GM12878 (cell line): ENCODE results near the gene GLP1R. TPM values are rescaled to one million over a fixed set of nuclear protein-coding genes. Genes with fewer than 3 reads are reported as not detected.

Experiments used
- ATAC-seq: fragments of 200-7000 bp; cut with Tn5 transposase; 3 replicates; pipeline ENCODE4 v1.9.1; 2020; ENCODE audit warnings: mild to moderate bottlenecking, moderate library complexity
- BruUV-seq: library from RNA; stranded (reverse); fragments of 400-500 nt; replicated peaks from 2 replicates; lab custom pipeline; 2021; lab: Mats Ljungman, UMichigan
- CTCF ChIA-PET: fragments of 300-600 bp; sonication (Branson Sonifier 250); formaldehyde crosslinking; extraction: SDS; loops from one replicate; lab custom pipeline; 2021; ENCODE audit warnings: inconsistent platforms; lab: Yijun Ruan, JAX
- POLR2A ChIA-PET: fragments of 350-600 bp; formaldehyde crosslinking; extraction: SDS; loops from one replicate; lab custom pipeline; 2021; ENCODE audit warnings: inconsistent platforms; lab: Charles Lee
- RAD21 ChIA-PET: fragments of 300-600 bp; sonication (Branson Sonifier 250); formaldehyde crosslinking; loops from one replicate; lab custom pipeline; 2023; ENCODE audit warnings: antibody characterized with exemption; ENCODE audit not compliant: unreplicated experiment; lab: Charles Lee
- SMC1A ChIA-PET: fragments of 300-600 bp; sonication (Branson Sonifier 250); formaldehyde crosslinking; loops from one replicate; lab custom pipeline; 2023; ENCODE audit not compliant: unreplicated experiment, uncharacterized antibody; lab: Charles Lee
- DNase-seq: peaks from one replicate; pipeline ENCODE4 v3.0.0-alpha.2; 2011; ENCODE audit warnings: low read depth, low spot score
- FAIRE-seq: peaks from 3 replicates; lab custom pipeline; 2011; peaks lifted over from hg19 to GRCh38; lab: Jason Lieb, UNC
- H2AFZ ChIP-seq: 2 replicates; pipeline ENCODE4 v1.6.0; 2011; ENCODE audit warnings: low read depth, low read length, control low read depth; ENCODE audit not compliant: control insufficient read depth
- H3K27ac ChIP-seq: 2 replicates; pipeline ENCODE4 v1.5.1; 2011; ENCODE audit warnings: control low read depth; ENCODE audit not compliant: control insufficient read depth, insufficient read depth
- H3K27me3 ChIP-seq, 2 experiments: replicated peaks in 1 of 2; 2 replicates each; pipeline versions ENCODE4 v1.6.0 to v1.6.1; 2011; ENCODE audit warnings: low read length in 1 of 2; ENCODE audit not compliant: control insufficient read depth in 2 of 2, insufficient read depth in 2 of 2
- H3K36me3 ChIP-seq, 2 experiments: 2 replicates each; pipeline ENCODE4 v1.5.1; 2011; ENCODE audit warnings: low read length in 1 of 2; ENCODE audit not compliant: control insufficient read depth in 2 of 2, insufficient read depth in 2 of 2
- H3K4me1 ChIP-seq: 2 replicates; pipeline ENCODE4 v1.6.1; 2011; ENCODE audit warnings: mild to moderate bottlenecking, low read length, moderate library complexity, mixed read lengths; ENCODE audit not compliant: control insufficient read depth, insufficient read depth
- H3K4me2 ChIP-seq: 2 replicates; pipeline ENCODE4 v1.6.0; 2011; ENCODE audit warnings: control low read depth; ENCODE audit not compliant: control insufficient read depth, insufficient read depth
- H3K4me3 ChIP-seq: fragments of 200-600 bp; sonication (generic); 2 replicates; pipeline ENCODE4 v1.5.1; 2016
- H3K79me2 ChIP-seq: 2 replicates; pipeline ENCODE4 v1.6.0; 2011; ENCODE audit warnings: low read length; ENCODE audit not compliant: control insufficient read depth, insufficient read depth
- H3K9ac ChIP-seq: 2 replicates; pipeline ENCODE4 v1.8.0; 2011; ENCODE audit warnings: low read length, control low read depth, mixed read lengths; ENCODE audit not compliant: control insufficient read depth, insufficient read depth
- H3K9me3 ChIP-seq: replicated peaks from 3 replicates; pipeline ENCODE4 v1.5.1; 2011; ENCODE audit warnings: mild to moderate bottlenecking, low read length; ENCODE audit not compliant: control insufficient read depth, insufficient read depth
- H4K20me1 ChIP-seq: 2 replicates; pipeline ENCODE4 v1.6.0; 2011; ENCODE audit not compliant: control insufficient read depth, insufficient read depth
- BCL11A ChIP-seq: IDR thresholded peaks from 2 replicates; pipeline ENCODE4 v1.6.1; 2011; ENCODE audit warnings: low read depth, low read length
- IKZF1 ChIP-seq: fragments of 450-650 bp; conservative IDR thresholded peaks from 2 replicates; pipeline ENCODE4 v1.6.1; 2017; ENCODE audit warnings: antibody characterized with exemption, mild to moderate bottlenecking
- MTA3 ChIP-seq: IDR thresholded peaks from 2 replicates; pipeline ENCODE4 v1.6.1; 2012; ENCODE audit warnings: low read length, inconsistent platforms, borderline replicate concordance
- PAX5 ChIP-seq: IDR thresholded peaks from 2 replicates; pipeline ENCODE4 v1.6.1; 2011; ENCODE audit warnings: low read depth, low read length, borderline replicate concordance
- ZNF274 ChIP-seq: IDR thresholded peaks from one replicate; pipeline ENCODE4 v1.8.0; 2011; ENCODE audit not compliant: insufficient read length, insufficient read depth
- WGBS: methylation state at CpG from one replicate; pipeline ENCODE4 v1.1.6; 2016; ENCODE audit warnings: low lambda C conversion rate; ENCODE audit not compliant: insufficient replicate concordance, insufficient coverage; ENCODE audit errors: missing lambda C conversion rate; 5-methylcytosine and 5-hydroxymethylcytosine counted together
- in situ Hi-C: fragments of 300-500 bp; cut with MboI; formaldehyde crosslinking; loops from 9 replicates; pipeline ENCODE4 v1.14.3; 2018; ENCODE audit warnings: mixed read lengths
- intact Hi-C: fragments of 100-400 bp; cut with micrococcal nuclease; formaldehyde crosslinking; loops from one replicate; pipeline ENCODE4 v1.14.2; 2022; ENCODE audit not compliant: unreplicated experiment
- polyA plus RNA-seq, 11 experiments: library from polyadenylated mRNA; depleted of rRNA in 4 of 11; unstranded in 6 of 11; stranded (reverse) in 5 of 11; fragments of >200 nt; fragmentation: Nextera tagmentation in 4 of 11; fragmentation: Illumina TruSeq in 1 of 11; extraction: Ambion mirVana in 4 of 11; extraction: Trizol in 1 of 11; gene quantifications; 1 replicate in 1 of 11; 2 replicates in 10 of 11; pipeline versions ENCODE4 v1.2.1 to v1.2.3, GENCODE V29; 2011 to 2016; ENCODE audit warnings: inconsistent platforms in 2 of 11, missing spikeins in 2 of 11, low read depth in 1 of 11
- total RNA-seq, 4 experiments: library from RNA; depleted of rRNA in 3 of 4; stranded (reverse); fragments of >200 nt in 3 of 4; fragmentation: Illumina TruSeq in 1 of 4; extraction: Trizol in 1 of 4; gene quantifications; 2 replicates each; pipeline versions ENCODE4 v1.2.1 to v1.2.3, GENCODE V29; 2013 to 2021

Gene GLP1R
- total and polyA plus RNA-seq, 10 of the 15 experiments (the other 5 are each of a cell fraction or from before 2014, with no cell fraction given), result 0.01 TPM; not detected in 9

- Histone ChIP-seq H3K9me3 (no peaks in the 10 kb centered on the region), H3K4me3 (no peak overlapping the region), H3K36me3 (no peaks in the 10 kb centered on the region), H3K27me3 (no peaks in the 10 kb centered on the region), H3K79me2 (no peaks in the 10 kb centered on the region), H4K20me1 (no peaks in the 10 kb centered on the region), H3K4me1 (peaks cover 17% of the 10 kb centered on the region; the same call in 1 of the 2 replicates), H3K27ac (no peak overlapping the region), H2AFZ (no peak overlapping the region), H3K9ac (no peak overlapping the region), H3K4me2 (no peak overlapping the region)
- DNase-seq (no peak), ATAC-seq (no peak), FAIRE-seq (no peak)
- RAD21 ChIA-PET, result no interaction called here
- POLR2A ChIA-PET, result no interaction called here
- CTCF ChIA-PET, result no interaction called here
- 46% methylated on average over 17 of the region's 17 CpGs for WGBS
- intact Hi-C loops (no loop called here), in situ Hi-C loops (no loop called here)
- no TSS peak for BruUV-seq
- TF ChIP-seq MTA3 (no peak), BCL11A (no peak), IKZF1 (no peak)
- SMC1A ChIA-PET, result no interaction called here
Observed at GRCh38 chr6:39073471-39074355, 25.1 kb downstream of the GLP1R start.

DNA sequence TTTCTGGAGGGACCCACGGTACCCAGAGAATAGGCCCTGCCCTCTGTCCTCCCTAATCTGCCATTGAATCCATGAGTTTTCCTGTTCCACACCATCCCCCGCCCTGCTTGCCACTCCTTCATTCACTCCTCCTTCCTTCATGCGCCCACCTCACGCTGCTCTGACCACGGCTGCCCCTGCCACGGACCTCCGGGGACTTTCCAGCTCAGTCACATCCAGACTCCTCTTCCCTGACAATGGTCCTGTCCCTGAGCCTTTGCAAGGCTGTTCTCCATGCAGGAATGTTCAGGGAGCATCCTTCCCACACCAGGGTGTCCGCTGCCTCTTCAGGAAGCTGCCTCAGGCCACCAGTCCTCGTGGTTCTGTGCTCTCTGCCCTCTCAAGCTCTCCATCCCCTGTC is 25.9 kb downstream of the GLP1R start:
- WGBS, result 39% methylated on average over 9 of the region's 9 CpGs
- CTCF ChIA-PET, result no interaction called here
- Histone ChIP-seq H3K36me3 (no peaks in the 10 kb centered on the region), H2AFZ (no peak overlapping the region), H3K27ac (no peak overlapping the region), H3K4me2 (no peak overlapping the region), H3K27me3 (no peaks in the 10 kb centered on the region), H3K4me3 (no peak overlapping the region), H3K9me3 (no peaks in the 10 kb centered on the region), H3K4me1 (peaks cover 17% of the 10 kb centered on the region; the same call in 1 of the 2 replicates), H3K9ac (no peak overlapping the region), H4K20me1 (no peaks in the 10 kb centered on the region), H3K79me2 (no peaks in the 10 kb centered on the region)
- in situ Hi-C loops, result no loop called here
- SMC1A ChIA-PET, result no interaction called here
- BruUV-seq, result no TSS peak
- DNase-seq, result no peak
- FAIRE-seq, result no peak
- POLR2A ChIA-PET, result no interaction called here
- TF ChIP-seq ZNF274 (no peak), PAX5 (no peak)
- ATAC-seq, result no peak
- RAD21 ChIA-PET, result no interaction called here
- intact Hi-C loops, result no loop called here
